GM19035 (cell line): ENCODE results near the gene SLC47A1.

Source experiments
- ATAC-seq: cut with Tn5 transposase; IDR thresholded peaks from one replicate; pipeline ENCODE4 v1.9.1; 2021; ENCODE audit not compliant: unreplicated experiment

Gene SLC47A1

GRCh38 chr17:19596869-19597268 is 63.2 kb downstream of the SLC47A1 start:
- no peak for ATAC-seq

GRCh38 chr17:19610311-19610710 is 76.7 kb downstream of the SLC47A1 start:
- ATAC-seq, result no peak

- no peak for ATAC-seq
These were observed 77.2 kb downstream of the SLC47A1 start for GRCh38 chr17:19610879-19611278.

- ATAC-seq, result no peak
These were observed 80.3 kb downstream of the SLC47A1 start for GRCh38 chr17:19613979-19614378.

GRCh38 chr17:19614900-19615299 is 81.2 kb downstream of the SLC47A1 start:
- ATAC-seq, result no peak

GRCh38 chr17:19618015-19618414 is 84.4 kb downstream of the SLC47A1 start:
- no peak for ATAC-seq

- ATAC-seq, result no peak
These were observed 86.2 kb downstream of the SLC47A1 start for GRCh38 chr17:19619705-19620325.

- ATAC-seq, result no peak
These were observed 88.0 kb downstream of the SLC47A1 start for GRCh38 chr17:19621697-19622096.

- no peak for ATAC-seq
These were observed 92.4 kb downstream of the SLC47A1 start for GRCh38 chr17:19626079-19626478.
